Nephron progenitor cell (in vitro differentiated cells): ENCODE data around the gene ZNF653.
"Not testable (repeated sequence)": the region's sequence is repeated elsewhere in the genome, so short reads cannot be mapped to it uniquely, and the experiment has no call there.

Source experiments
- DNase-seq: peaks from one replicate; pipeline ENCODE4 v3.0.0; 2021
- H3K27ac Mint-ChIP-seq: 2 replicates; pipeline ENCODE4 v1.8.0; 2021; ENCODE audit warnings: mild to moderate bottlenecking, moderate library complexity, mixed read lengths
- H3K27me3 Mint-ChIP-seq: 2 replicates; pipeline ENCODE4 v1.8.0; 2021; ENCODE audit warnings: mild to moderate bottlenecking, low read depth, mixed read lengths; ENCODE audit not compliant: poor library complexity
- H3K36me3 Mint-ChIP-seq: 2 replicates; pipeline ENCODE4 v1.8.0; 2021; ENCODE audit warnings: low read depth, mixed read lengths
- H3K4me1 Mint-ChIP-seq: 2 replicates; pipeline ENCODE4 v1.8.0; 2021; ENCODE audit warnings: mixed read lengths
- H3K4me3 Mint-ChIP-seq: 2 replicates; pipeline ENCODE4 v1.8.0; 2021; ENCODE audit warnings: mild to moderate bottlenecking, moderate library complexity, mixed read lengths
- H3K9me3 Mint-ChIP-seq: 2 replicates; pipeline ENCODE4 v1.8.0; 2021; ENCODE audit warnings: mild to moderate bottlenecking, moderate library complexity, mixed read lengths
- CTCF ChIP-seq: fragments of 200-600 bp; sonication (generic); IDR thresholded peaks from 2 replicates; pipeline ENCODE4 v1.5.0; 2021; ENCODE audit warnings: antibody characterized with exemption

Gene ZNF653

GRCh38 chr19:11458236-11458900 lies 47.3 kb downstream of the ZNF653 start:
- no peak for DNase-seq
- TF ChIP-seq CTCF, result no peak
- H3K27me3 Mint-ChIP-seq, result peaks cover 16% of the 10 kb centered on the region
- peaks cover 13% of the 10 kb centered on the region for H3K4me1 Mint-ChIP-seq
- H3K27ac Mint-ChIP-seq, result no peak overlapping the region
- no peak overlapping the region for H3K4me3 Mint-ChIP-seq
- H3K36me3 Mint-ChIP-seq, result no peaks in the 10 kb centered on the region
- no peaks in the 10 kb centered on the region for H3K9me3 Mint-ChIP-seq

GRCh38 chr19:11457831-11458230 lies 47.8 kb downstream of the ZNF653 start:
- no peak overlapping the region for H3K4me3 Mint-ChIP-seq
- H3K27ac Mint-ChIP-seq, result no peak overlapping the region
- H3K4me1 Mint-ChIP-seq, result peaks cover 18% of the 10 kb centered on the region
- no peaks in the 10 kb centered on the region for H3K9me3 Mint-ChIP-seq
- DNase-seq, result no peak
- no peaks in the 10 kb centered on the region for H3K36me3 Mint-ChIP-seq
- TF ChIP-seq CTCF, result no peak
- H3K27me3 Mint-ChIP-seq, result peaks cover 16% of the 10 kb centered on the region

- Mint-ChIP-seq H3K27me3 (peaks cover 16% of the 10 kb centered on the region), H3K4me3 (no peak overlapping the region), H3K9me3 (no peaks in the 10 kb centered on the region), H3K27ac (no peak overlapping the region), H3K4me1 (peaks cover 26% of the 10 kb centered on the region), H3K36me3 (no peaks in the 10 kb centered on the region)
- no peak for TF ChIP-seq CTCF
- peak; percentile 56 for DNase-seq
Measured at GRCh38 chr19:11457115-11457514, 48.5 kb downstream of the ZNF653 start.

- no peak for DNase-seq
- H3K4me3 Mint-ChIP-seq, result no peak overlapping the region
- no peak overlapping the region for H3K27ac Mint-ChIP-seq
- H3K4me1 Mint-ChIP-seq, result peaks cover 30% of the 10 kb centered on the region
- no peak for TF ChIP-seq CTCF
- H3K27me3 Mint-ChIP-seq, result peaks cover 14% of the 10 kb centered on the region
- H3K36me3 Mint-ChIP-seq, result no peaks in the 10 kb centered on the region
- H3K9me3 Mint-ChIP-seq, result no peaks in the 10 kb centered on the region
Measured at GRCh38 chr19:11456659-11457058, 49.0 kb downstream of the ZNF653 start.

- not testable (repeated sequence) for H3K27me3 Mint-ChIP-seq, H3K36me3 Mint-ChIP-seq, H3K27ac Mint-ChIP-seq, DNase-seq, H3K9me3 Mint-ChIP-seq
- Mint-ChIP-seq H3K4me3 (peak overlapping the region; percentile 8), H3K4me1 (peaks cover 36% of the 10 kb centered on the region)
Measured at GRCh38 chr19:11455233-11455554, 50.4 kb downstream of the ZNF653 start.

- Mint-ChIP-seq H3K27me3 (no peaks in the 10 kb centered on the region), H3K27ac (no peak overlapping the region), H3K4me3 (peak overlapping the region; percentile 51), H3K9me3 (no peaks in the 10 kb centered on the region), H3K36me3 (peaks cover 6% of the 10 kb centered on the region), H3K4me1 (peaks cover 36% of the 10 kb centered on the region)
- peak; percentile 47 for TF ChIP-seq CTCF
- DNase-seq, result no peak
Measured at GRCh38 chr19:11453468-11454341, 51.9 kb downstream of the ZNF653 start.
